ENCODE data around the gene NUP205. TPM values are rescaled to one million over a fixed set of nuclear protein-coding genes. Genes with fewer than 3 reads are reported as not detected.
A peak's percentile ranks its signal among the peaks of the same experiment; 100 is the strongest.

NUP205 gene
- total RNA-seq: 100 to 1,000 TPM; 118 to 129 TPM
- 104 TPM for polyA plus RNA-seq (2013, experiment 1 of 2)
- 96.3 TPM for polyA plus RNA-seq (2013, experiment 2 of 2)
- long read RNA-seq, experiment 1, full-length matches to known transcripts: 3 of 43 reads
- long read RNA-seq, experiment 1, partial matches to known transcripts: 27 of 43 reads
- long read RNA-seq, experiment 1, other reads (novel, unspliced or antisense): 13 of 43 reads
- long read RNA-seq, experiment 2, full-length matches to known transcripts: 55 of 109 reads
- long read RNA-seq, experiment 2, partial matches to known transcripts: 35 of 109 reads
- long read RNA-seq, experiment 2, other reads (novel, unspliced or antisense): 19 of 109 reads
- long read RNA-seq, experiment 3, full-length matches to known transcripts: 100 of 138 reads
- long read RNA-seq, experiment 3, partial matches to known transcripts: 24 of 138 reads
- long read RNA-seq, experiment 3, other reads (novel, unspliced or antisense): 14 of 138 reads
- long read RNA-seq, experiment 4, partial matches to known transcripts: 6 of 6 reads
- long read RNA-seq, experiment 4, other reads (novel, unspliced or antisense): 0 of 6 reads

- Histone ChIP-seq H3K27ac (ENCODE audit: low read depth, low read length) (peak within 1 kb of the TSS; percentile 98), H3K27me3 (ENCODE audit: control insufficient read depth, insufficient read depth, low read length, poor library complexity, severe bottlenecking) (no peaks in the 10 kb centered on the region), H3K9ac (ENCODE audit: extremely low read depth, low read length, poor library complexity, severe bottlenecking) (peak within 1 kb of the TSS; percentile 93), H3K4me1 (ENCODE audit: control insufficient read depth, insufficient read depth, low read length) (no peaks in the 10 kb centered on the region), H3K4me3 (ENCODE audit: low read length) (peak within 1 kb of the TSS; percentile 97), H3K9me3 (ENCODE audit: control insufficient read depth, low read length) (no peaks in the 10 kb centered on the region), H3K36me3 (ENCODE audit: control insufficient read depth, insufficient read depth, low read length) (no peaks in the 10 kb centered on the region)
- Mint-ChIP-seq H3K27ac (no peak within 1 kb of the TSS), H3K9me3 (no peaks in the 10 kb centered on the region), H3K36me3 (ENCODE audit: low read depth) (peaks cover 6% of the 10 kb centered on the region), H3K4me3 (no peak within 1 kb of the TSS), H3K4me1 (peaks cover 16% of the 10 kb centered on the region), H3K27me3 (ENCODE audit: insufficient read depth) (no peaks in the 10 kb centered on the region)
- no peak for TF ChIP-seq CTCF (conservative IDR thresholded peaks at IDR 0.05)
- WGBS, 2 experiments (ENCODE audit: insufficient coverage in 1 of 2, insufficient read length in 1 of 2): 0 to 4% methylated on average over 20 to 38 of the region's 38 CpGs
- DNase-seq: peak; percentile 90
Measured at GRCh38 chr7:135557455-135558336, at the start of gene NUP205. Gene NUP205, plus strand, starts transcription at chr7:135557917. Its CDS starts 28 bp downstream, at chr7:135557945.

- Histone ChIP-seq H3K9me3 (ENCODE audit: control insufficient read depth, low read length) (no peaks in the 10 kb centered on the region), H3K4me3 (ENCODE audit: low read length) (peak overlapping the region; percentile 95), H3K27ac (ENCODE audit: low read depth, low read length) (peak overlapping the region; percentile 90), H3K9ac (ENCODE audit: extremely low read depth, low read length, poor library complexity, severe bottlenecking) (peak overlapping the region; percentile 93), H3K27me3 (ENCODE audit: control insufficient read depth, insufficient read depth, low read length, poor library complexity, severe bottlenecking) (peaks cover 7% of the 10 kb centered on the region), H3K4me1 (ENCODE audit: control insufficient read depth, insufficient read depth, low read length) (peaks cover 9% of the 10 kb centered on the region), H3K36me3 (ENCODE audit: control insufficient read depth, insufficient read depth, low read length) (no peaks in the 10 kb centered on the region)
- TF ChIP-seq CTCF (conservative IDR thresholded peaks at IDR 0.05): no peak
- Mint-ChIP-seq H3K36me3 (ENCODE audit: low read depth) (peaks cover 3% of the 10 kb centered on the region), H3K27me3 (ENCODE audit: insufficient read depth) (no peaks in the 10 kb centered on the region), H3K4me3 (no peak overlapping the region), H3K4me1 (peaks cover 9% of the 10 kb centered on the region), H3K9me3 (no peaks in the 10 kb centered on the region), H3K27ac (no peak overlapping the region)
- DNase-seq: peak; percentile 71
- WGBS, 2 experiments (ENCODE audit: insufficient coverage in 1 of 2, insufficient read length in 1 of 2): 0 to 2% methylated on average over 7 to 17 of the region's 17 CpGs
Measured at GRCh38 chr7:135508883-135509588, 48.7 kb upstream of the NUP205 start.

GRCh38 chr7:135509589-135509838, 48.2 kb upstream of the NUP205 start:
- Mint-ChIP-seq H3K4me1 (peaks cover 9% of the 10 kb centered on the region), H3K4me3 (no peak overlapping the region), H3K36me3 (ENCODE audit: low read depth) (peaks cover 3% of the 10 kb centered on the region), H3K9me3 (no peaks in the 10 kb centered on the region), H3K27me3 (ENCODE audit: insufficient read depth) (no peaks in the 10 kb centered on the region), H3K27ac (no peak overlapping the region)
- 0% methylated on average over 3 to 14 of the region's 14 CpGs for WGBS, 2 experiments (ENCODE audit: insufficient coverage in 1 of 2, insufficient read length in 1 of 2)
- no peak for TF ChIP-seq CTCF (conservative IDR thresholded peaks at IDR 0.05)
- Histone ChIP-seq H3K27me3 (ENCODE audit: control insufficient read depth, insufficient read depth, low read length, poor library complexity, severe bottlenecking) (peaks cover 8% of the 10 kb centered on the region), H3K4me3 (ENCODE audit: low read length) (peak overlapping the region; percentile 95), H3K9ac (ENCODE audit: extremely low read depth, low read length, poor library complexity, severe bottlenecking) (peak overlapping the region; percentile 93), H3K36me3 (ENCODE audit: control insufficient read depth, insufficient read depth, low read length) (no peaks in the 10 kb centered on the region), H3K9me3 (ENCODE audit: control insufficient read depth, low read length) (no peaks in the 10 kb centered on the region), H3K4me1 (ENCODE audit: control insufficient read depth, insufficient read depth, low read length) (peaks cover 9% of the 10 kb centered on the region), H3K27ac (ENCODE audit: low read depth, low read length) (peak overlapping the region; percentile 90)
- no peak for DNase-seq
